Measurements from ENCODE around the gene ASIP.

- TF ChIP-seq, protein P1, sequence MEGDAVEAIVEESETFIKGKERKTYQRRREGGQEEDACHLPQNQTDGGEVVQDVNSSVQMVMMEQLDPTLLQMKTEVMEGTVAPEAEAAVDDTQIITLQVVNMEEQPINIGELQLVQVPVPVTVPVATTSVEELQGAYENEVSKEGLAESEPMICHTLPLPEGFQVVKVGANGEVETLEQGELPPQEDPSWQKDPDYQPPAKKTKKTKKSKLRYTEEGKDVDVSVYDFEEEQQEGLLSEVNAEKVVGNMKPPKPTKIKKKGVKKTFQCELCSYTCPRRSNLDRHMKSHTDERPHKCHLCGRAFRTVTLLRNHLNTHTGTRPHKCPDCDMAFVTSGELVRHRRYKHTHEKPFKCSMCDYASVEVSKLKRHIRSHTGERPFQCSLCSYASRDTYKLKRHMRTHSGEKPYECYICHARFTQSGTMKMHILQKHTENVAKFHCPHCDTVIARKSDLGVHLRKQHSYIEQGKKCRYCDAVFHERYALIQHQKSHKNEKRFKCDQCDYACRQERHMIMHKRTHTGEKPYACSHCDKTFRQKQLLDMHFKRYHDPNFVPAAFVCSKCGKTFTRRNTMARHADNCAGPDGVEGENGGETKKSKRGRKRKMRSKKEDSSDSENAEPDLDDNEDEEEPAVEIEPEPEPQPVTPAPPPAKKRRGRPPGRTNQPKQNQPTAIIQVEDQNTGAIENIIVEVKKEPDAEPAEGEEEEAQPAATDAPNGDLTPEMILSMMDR (IDR thresholded peaks at IDR 0.05), result no peak
- no peak for TF ChIP-seq POLR2A (IDR thresholded peaks at IDR 0.05)
These were observed 27.8 kb downstream of the ASIP start for GRCh38 chr20:34268851-34269636.

All from adrenal gland (tissue), 5 donors.